GM12878 (cell line): Measurements from ENCODE around the gene ANTKMT. TPM values are rescaled to one million over a fixed set of nuclear protein-coding genes. Genes with fewer than 3 reads are reported as not detected.

ENCODE experiments used
- ATAC-seq: fragments of 200-7000 bp; cut with Tn5 transposase; 3 replicates; pipeline ENCODE4 v1.9.1; 2020; ENCODE audit warnings: mild to moderate bottlenecking, moderate library complexity
- BruUV-seq: library from RNA; stranded (reverse); fragments of 400-500 nt; replicated peaks from 2 replicates; lab custom pipeline; 2021; lab: Mats Ljungman, UMichigan
- CTCF ChIA-PET: fragments of 300-600 bp; sonication (Branson Sonifier 250); formaldehyde crosslinking; extraction: SDS; loops from one replicate; lab custom pipeline; 2021; ENCODE audit warnings: inconsistent platforms; lab: Yijun Ruan, JAX
- POLR2A ChIA-PET: fragments of 350-600 bp; formaldehyde crosslinking; extraction: SDS; loops from one replicate; lab custom pipeline; 2021; ENCODE audit warnings: inconsistent platforms; lab: Charles Lee
- RAD21 ChIA-PET: fragments of 300-600 bp; sonication (Branson Sonifier 250); formaldehyde crosslinking; loops from one replicate; lab custom pipeline; 2023; ENCODE audit warnings: antibody characterized with exemption; ENCODE audit not compliant: unreplicated experiment; lab: Charles Lee
- SMC1A ChIA-PET: fragments of 300-600 bp; sonication (Branson Sonifier 250); formaldehyde crosslinking; loops from one replicate; lab custom pipeline; 2023; ENCODE audit not compliant: unreplicated experiment, uncharacterized antibody; lab: Charles Lee
- DNase-seq: peaks from one replicate; pipeline ENCODE4 v3.0.0-alpha.2; 2011; ENCODE audit warnings: low read depth, low spot score
- FAIRE-seq: peaks from 3 replicates; lab custom pipeline; 2011; peaks lifted over from hg19 to GRCh38; lab: Jason Lieb, UNC
- H2AFZ ChIP-seq: 2 replicates; pipeline ENCODE4 v1.6.0; 2011; ENCODE audit warnings: low read depth, low read length, control low read depth; ENCODE audit not compliant: control insufficient read depth
- H3K27ac ChIP-seq: 2 replicates; pipeline ENCODE4 v1.5.1; 2011; ENCODE audit warnings: control low read depth; ENCODE audit not compliant: control insufficient read depth, insufficient read depth
- H3K27me3 ChIP-seq, 2 experiments: replicated peaks in 1 of 2; 2 replicates each; pipeline versions ENCODE4 v1.6.0 to v1.6.1; 2011; ENCODE audit warnings: low read length in 1 of 2; ENCODE audit not compliant: control insufficient read depth in 2 of 2, insufficient read depth in 2 of 2
- H3K36me3 ChIP-seq, 2 experiments: 2 replicates each; pipeline ENCODE4 v1.5.1; 2011; ENCODE audit warnings: low read length in 1 of 2; ENCODE audit not compliant: control insufficient read depth in 2 of 2, insufficient read depth in 2 of 2
- H3K4me1 ChIP-seq: 2 replicates; pipeline ENCODE4 v1.6.1; 2011; ENCODE audit warnings: mild to moderate bottlenecking, low read length, moderate library complexity, mixed read lengths; ENCODE audit not compliant: control insufficient read depth, insufficient read depth
- H3K4me2 ChIP-seq: 2 replicates; pipeline ENCODE4 v1.6.0; 2011; ENCODE audit warnings: control low read depth; ENCODE audit not compliant: control insufficient read depth, insufficient read depth
- H3K4me3 ChIP-seq: fragments of 200-600 bp; sonication (generic); 2 replicates; pipeline ENCODE4 v1.5.1; 2016
- H3K79me2 ChIP-seq: 2 replicates; pipeline ENCODE4 v1.6.0; 2011; ENCODE audit warnings: low read length; ENCODE audit not compliant: control insufficient read depth, insufficient read depth
- H3K9ac ChIP-seq: 2 replicates; pipeline ENCODE4 v1.8.0; 2011; ENCODE audit warnings: low read length, control low read depth, mixed read lengths; ENCODE audit not compliant: control insufficient read depth, insufficient read depth
- H3K9me3 ChIP-seq: replicated peaks from 3 replicates; pipeline ENCODE4 v1.5.1; 2011; ENCODE audit warnings: mild to moderate bottlenecking, low read length; ENCODE audit not compliant: control insufficient read depth, insufficient read depth
- H4K20me1 ChIP-seq: 2 replicates; pipeline ENCODE4 v1.6.0; 2011; ENCODE audit not compliant: control insufficient read depth, insufficient read depth
- EGR1 ChIP-seq, 2 experiments: IDR thresholded peaks; 1 replicate in 1 of 2; 2 replicates in 1 of 2; pipeline ENCODE4 v1.6.1; 2011 to 2012; ENCODE audit warnings: low read depth in 2 of 2, low read length in 2 of 2, borderline replicate concordance in 1 of 2, mild to moderate bottlenecking in 1 of 2, moderate library complexity in 1 of 2
- NFYB ChIP-seq: IDR thresholded peaks from 2 replicates; pipeline ENCODE4 v1.6.1; 2011; ENCODE audit warnings: low read depth, mild to moderate bottlenecking, low read length, improper control_type of control experiment, moderate library complexity; ENCODE audit not compliant: insufficient read depth
- POLR2A ChIP-seq: IDR thresholded peaks from 2 replicates; pipeline ENCODE4 v1.6.1; 2011; ENCODE audit warnings: low read depth, mild to moderate bottlenecking, low read length
- RUNX3 ChIP-seq: IDR thresholded peaks from 2 replicates; pipeline ENCODE4 v1.6.1; 2012; ENCODE audit warnings: low read length, inconsistent platforms
- SP1 ChIP-seq: IDR thresholded peaks from one replicate; pipeline ENCODE4 v1.6.1; 2011; ENCODE audit warnings: low read depth, low read length
- ZNF384 ChIP-seq: IDR thresholded peaks from 2 replicates; pipeline ENCODE4 v1.6.1; 2012; ENCODE audit warnings: low read depth, mild to moderate bottlenecking, low read length, improper control_type of control experiment, borderline replicate concordance
- WGBS: methylation state at CpG from one replicate; pipeline ENCODE4 v1.1.6; 2016; ENCODE audit warnings: low lambda C conversion rate; ENCODE audit not compliant: insufficient replicate concordance, insufficient coverage; ENCODE audit errors: missing lambda C conversion rate; 5-methylcytosine and 5-hydroxymethylcytosine counted together
- in situ Hi-C: fragments of 300-500 bp; cut with MboI; formaldehyde crosslinking; loops from 9 replicates; pipeline ENCODE4 v1.14.3; 2018; ENCODE audit warnings: mixed read lengths
- intact Hi-C: fragments of 100-400 bp; cut with micrococcal nuclease; formaldehyde crosslinking; loops from one replicate; pipeline ENCODE4 v1.14.2; 2022; ENCODE audit not compliant: unreplicated experiment
- polyA plus RNA-seq, 11 experiments: library from polyadenylated mRNA; depleted of rRNA in 4 of 11; unstranded in 6 of 11; stranded (reverse) in 5 of 11; fragments of >200 nt; fragmentation: Nextera tagmentation in 4 of 11; fragmentation: Illumina TruSeq in 1 of 11; extraction: Ambion mirVana in 4 of 11; extraction: Trizol in 1 of 11; gene quantifications; 1 replicate in 1 of 11; 2 replicates in 10 of 11; pipeline versions ENCODE4 v1.2.1 to v1.2.3, GENCODE V29; 2011 to 2016; ENCODE audit warnings: inconsistent platforms in 2 of 11, missing spikeins in 2 of 11, low read depth in 1 of 11
- total RNA-seq, 4 experiments: library from RNA; depleted of rRNA in 3 of 4; stranded (reverse); fragments of >200 nt in 3 of 4; fragmentation: Illumina TruSeq in 1 of 4; extraction: Trizol in 1 of 4; gene quantifications; 2 replicates each; pipeline versions ENCODE4 v1.2.1 to v1.2.3, GENCODE V29; 2013 to 2021

The ANTKMT gene
- total and polyA plus RNA-seq, 10 of the 15 experiments (the other 5 are each of a cell fraction or from before 2014, with no cell fraction given): 0.58 to 60.5 (median 25.8) TPM

DNA sequence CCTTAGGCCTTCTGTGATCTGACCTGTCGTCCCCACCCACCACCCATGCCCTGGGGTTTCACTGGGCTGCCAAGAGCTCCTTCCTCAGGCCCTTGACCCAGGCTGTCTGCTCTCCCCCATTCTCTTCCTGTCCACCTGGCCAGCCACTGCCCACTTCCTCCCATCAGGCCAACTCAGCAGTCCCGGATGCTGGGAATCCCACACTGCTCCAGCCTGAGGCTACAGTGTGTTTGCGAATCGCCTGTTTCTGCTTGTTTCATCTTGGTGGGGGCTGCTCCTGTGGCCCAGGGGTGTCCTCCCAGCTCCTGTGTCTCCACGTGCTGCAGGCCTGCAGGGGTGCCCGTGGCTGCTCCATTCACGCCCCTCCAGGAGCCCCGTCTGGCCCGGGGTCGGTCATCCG is 6.9 kb upstream of the ANTKMT start (continued):
- TF ChIP-seq RUNX3: no peak
- TF ChIP-seq, all 136 proteins: peak for 0

DNA sequence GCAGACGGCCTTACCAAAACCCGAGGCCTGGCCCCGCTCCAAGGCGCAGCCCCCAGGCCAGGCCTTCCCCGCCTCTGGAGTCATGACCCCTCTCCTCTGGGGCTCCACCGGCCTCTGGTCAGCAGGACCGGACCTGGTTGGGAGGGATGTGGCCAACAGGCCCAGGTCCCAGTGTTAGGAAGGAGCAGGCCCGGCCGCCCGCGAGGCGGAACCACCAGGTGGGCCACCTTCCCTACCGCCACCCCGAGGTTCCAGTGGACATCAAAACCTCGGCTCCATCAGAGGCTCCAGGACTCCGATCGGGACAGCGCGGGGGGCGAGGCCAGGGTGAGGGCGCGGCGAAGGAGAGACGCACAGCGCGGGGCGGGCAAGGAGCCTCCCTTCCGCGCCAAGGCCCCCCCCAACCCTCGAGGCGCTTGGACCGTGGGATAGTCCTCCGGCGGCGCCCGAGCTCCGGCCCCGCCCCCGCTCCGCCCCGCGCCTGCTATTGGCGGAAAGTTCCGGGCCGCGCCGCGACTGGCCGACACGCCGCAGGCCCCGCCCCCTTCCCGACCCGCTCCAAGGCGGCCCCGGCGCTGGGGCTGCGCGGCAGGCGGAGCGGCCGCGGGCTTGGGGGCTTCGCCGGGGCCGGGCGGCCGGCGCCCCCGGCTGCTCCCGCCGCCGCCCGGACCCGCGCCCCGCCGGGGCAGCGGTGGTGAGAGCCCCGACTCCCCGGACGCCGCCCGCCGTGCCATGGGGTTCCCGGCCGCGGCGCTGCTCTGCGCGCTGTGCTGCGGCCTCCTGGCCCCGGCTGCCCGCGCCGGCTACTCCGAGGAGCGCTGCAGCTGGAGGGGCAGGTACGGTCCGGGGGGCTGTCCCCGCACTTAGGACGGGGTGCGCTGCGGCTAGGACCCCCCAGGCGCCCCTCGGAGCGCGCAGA is 6.1 kb upstream of the ANTKMT start, which contains the start of gene METRN:
TSS of gene METRN (plus strand) at position 561 of the 919 bp plus-strand sequence. CDS start at position 733, 172 bp downstream.
- ChIA-PET POLR2A (interaction anchor here (1.6 to 2.4 kb wide), 2 partner anchors 20 to 74 kb away, joined by 4 to 7 read pairs; partner anchors contain the start of genes CHTF18 and RPUSD1), CTCF (interaction anchor here (1.9 to 2.2 kb wide), 3 partner anchors 23 to 70 kb away, joined by 5 to 9 read pairs (median 6); partner anchors contain the start of gene CIAO3), SMC1A (interaction anchor here (1.0 kb wide), 2 partner anchors 11 to 23 kb away, joined by 3 read pairs; partner anchors contain the start of gene CCDC78), RAD21 (interaction anchor here (1.5 kb wide), 1 partner anchor 70 kb away, joined by 5 read pairs; no protein-coding TSS in a partner anchor)
- TF ChIP-seq SP1 (peak; percentile 75), POLR2A (peak; percentile 55; the same call in 1 of the 2 replicates), ZNF384 (no peak), NFYB (peak; percentile 92), EGR1 (IDR thresholded peaks at IDR 0.05; ENCODE audit: borderline replicate concordance in 1 of 2, low read depth in 2 of 2, low read length in 2 of 2) (peak in 1 of 2 experiments; percentile 58; a peak in 2 of 3 replicates)
- ATAC-seq: peak; percentile 88
- no TSS peak for BruUV-seq
- peak within 1 kb of the TSS; percentile 58 for H3K4me3 ChIP-seq
- H3K36me3 ChIP-seq: no peaks in the 10 kb centered on the region
- in situ Hi-C loops: loop anchor here (5.0 kb wide), 1 partner anchor 72 kb away; the partner anchor contains the start of genes CHTF18 and RPUSD1
- no peaks in the 10 kb centered on the region for H3K27me3 ChIP-seq
- H3K4me2 ChIP-seq: peak within 1 kb of the TSS; percentile 82
- H3K27ac ChIP-seq: no peak within 1 kb of the TSS
- peak within 1 kb of the TSS; percentile 63 for H2AFZ ChIP-seq
- H3K9ac ChIP-seq: no peak within 1 kb of the TSS
- intact Hi-C loops: no loop called here
- H3K9me3 ChIP-seq: no peaks in the 10 kb centered on the region
- H3K4me1 ChIP-seq: peaks cover 7% of the 10 kb centered on the region
- DNase-seq: no peak
- no peak for FAIRE-seq
- H4K20me1 ChIP-seq: 0 out of 2 replicates have a peak, but pooled peaks cover 2% of the 10 kb centered on the region
- H3K79me2 ChIP-seq: no peaks in the 10 kb centered on the region
- WGBS: 14% methylated on average over 55 of the region's 108 CpGs
